ENCODE results near the gene NTRK3.

NTRK3 gene

DNA sequence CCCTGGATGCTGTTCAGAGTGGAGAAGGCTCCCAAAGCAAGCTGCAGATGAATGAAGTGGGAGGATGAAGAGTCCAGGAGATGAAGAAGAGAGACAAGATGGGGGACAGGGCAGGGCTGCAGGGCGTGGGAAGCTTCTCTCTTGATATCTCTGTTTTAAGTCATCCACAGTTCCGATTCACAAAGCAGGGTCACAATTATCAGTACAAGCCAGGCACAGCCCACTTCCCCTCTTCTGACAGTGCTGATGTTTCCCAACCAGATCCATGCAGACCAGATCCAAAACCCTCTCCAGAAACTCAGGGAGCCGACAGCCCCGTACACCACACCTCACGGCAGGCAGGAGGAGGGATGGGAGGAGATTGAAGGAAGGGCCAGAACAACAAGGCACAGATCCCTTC lies 31.1 kb downstream of the NTRK3 start:
- FAIRE-seq, result no peak

- no peak for FAIRE-seq
These were observed 33.5 kb downstream of the NTRK3 start for GRCh38 chr15:88223084-88223483.

DNA sequence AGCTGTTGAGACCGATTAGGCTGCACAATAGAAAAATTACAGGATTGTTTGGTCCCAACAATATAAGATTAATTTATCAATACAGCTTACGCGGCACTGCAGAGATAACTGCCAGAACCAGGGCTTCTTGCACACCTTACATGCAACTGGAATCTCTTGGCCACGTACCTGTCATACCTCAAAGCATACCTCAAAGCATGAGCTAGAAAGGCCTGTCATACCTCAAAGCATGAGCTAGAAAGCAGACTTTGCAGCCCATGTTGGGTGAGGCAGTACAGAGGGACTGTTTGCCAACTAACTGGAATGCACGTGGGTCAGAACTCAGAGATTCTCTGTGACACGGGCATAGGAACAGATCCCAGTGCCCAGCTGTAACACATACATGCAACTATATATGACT lies 34.7 kb downstream of the NTRK3 start:
- no peak for FAIRE-seq

- FAIRE-seq, result no peak
These were observed 35.9 kb downstream of the NTRK3 start for GRCh38 chr15:88220443-88221335.

- no peak for FAIRE-seq
These were observed 36.9 kb downstream of the NTRK3 start for GRCh38 chr15:88219623-88220022.

- FAIRE-seq, result no peak
These were observed 37.9 kb downstream of the NTRK3 start for GRCh38 chr15:88218557-88219221.

DNA sequence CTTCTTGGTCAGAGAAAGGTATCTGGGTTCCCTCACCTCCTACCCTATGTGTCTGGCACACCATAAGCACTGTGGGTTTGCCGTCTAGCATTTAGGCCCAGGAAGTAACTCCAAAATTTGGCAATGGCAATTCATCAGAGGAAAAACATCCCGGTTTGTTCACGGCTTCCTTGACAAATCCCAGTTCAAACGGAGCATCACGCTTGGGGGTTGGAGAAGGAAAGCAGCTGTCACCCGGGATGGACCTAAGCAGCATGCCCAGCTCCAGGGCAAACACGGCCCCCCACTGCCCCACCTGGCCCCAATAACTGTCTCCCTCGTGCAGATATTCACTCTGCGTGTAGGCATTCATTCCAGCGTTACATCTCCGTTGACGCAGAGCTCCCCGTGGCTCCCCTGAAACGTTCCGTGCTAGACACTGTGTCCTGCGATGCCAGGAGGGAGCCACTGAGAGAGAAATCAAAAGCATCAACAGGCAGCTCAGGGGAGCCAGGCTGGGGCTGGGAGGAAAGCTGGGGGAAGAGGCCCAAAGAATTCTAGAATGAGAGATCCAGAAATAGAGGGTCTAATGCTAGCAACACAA lies 41.4 kb downstream of the NTRK3 start:
- no peak for FAIRE-seq

DNA sequence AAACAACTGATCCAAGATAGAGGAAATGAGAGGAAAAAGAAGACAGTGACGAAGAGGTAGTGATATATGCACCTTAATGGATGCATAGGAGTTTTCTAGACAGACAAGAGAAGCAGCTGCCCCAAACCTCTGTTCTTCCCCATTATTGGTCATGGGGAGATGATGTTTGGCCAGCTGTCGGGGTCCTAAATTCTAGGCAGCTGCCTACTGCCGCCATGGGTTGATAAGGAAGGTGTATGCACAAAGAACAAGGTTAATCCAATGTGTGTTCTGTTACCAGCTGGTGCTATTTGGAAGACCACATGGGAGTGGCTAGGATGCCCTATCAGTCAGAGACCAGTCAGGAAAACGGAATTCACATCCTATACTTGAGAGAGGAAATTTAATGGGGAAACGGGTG lies 47.4 kb downstream of the NTRK3 start:
- FAIRE-seq, result no peak

DNA sequence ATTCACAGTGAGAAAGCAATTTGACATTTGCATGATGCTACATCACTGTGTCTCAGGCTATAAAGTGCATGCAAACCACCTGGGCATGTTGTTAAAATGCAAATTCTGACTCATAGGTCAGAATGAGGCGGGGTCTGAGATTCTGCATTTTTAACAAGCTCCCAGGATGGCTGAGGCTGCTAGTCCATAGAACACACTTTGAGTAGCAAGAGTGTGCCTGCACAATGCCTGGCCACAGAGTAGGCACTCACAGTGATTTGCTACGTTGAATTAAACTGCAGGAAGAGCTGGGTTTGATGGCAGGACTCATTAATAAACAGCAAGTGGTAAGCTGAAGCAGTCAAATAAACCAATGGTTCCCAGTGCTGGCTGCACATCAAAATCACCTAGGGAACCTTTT lies 48.1 kb downstream of the NTRK3 start:
- no peak for FAIRE-seq

DNA sequence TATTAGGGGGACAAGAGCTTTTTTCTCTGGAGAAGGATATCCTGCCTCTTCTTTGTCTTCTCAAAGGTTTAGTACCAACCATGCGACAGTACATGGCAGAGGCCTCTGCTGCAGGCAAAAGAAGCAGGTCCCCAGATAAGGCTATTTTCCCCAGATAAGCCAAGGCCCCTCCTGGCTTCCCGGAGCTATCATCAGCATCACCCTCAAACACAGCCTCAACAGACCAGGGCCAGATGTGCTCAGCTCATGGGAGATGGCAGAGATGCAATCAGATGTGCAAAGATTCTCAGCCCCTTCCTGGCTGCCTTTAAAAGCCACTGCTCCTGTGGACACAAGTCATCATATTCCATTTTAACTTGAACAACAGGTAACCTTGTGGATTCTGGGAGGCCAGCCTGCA lies 49.0 kb downstream of the NTRK3 start:
- FAIRE-seq, result no peak

- FAIRE-seq, result no peak
These were observed 52.0 kb downstream of the NTRK3 start for GRCh38 chr15:88204584-88204983.

DNA sequence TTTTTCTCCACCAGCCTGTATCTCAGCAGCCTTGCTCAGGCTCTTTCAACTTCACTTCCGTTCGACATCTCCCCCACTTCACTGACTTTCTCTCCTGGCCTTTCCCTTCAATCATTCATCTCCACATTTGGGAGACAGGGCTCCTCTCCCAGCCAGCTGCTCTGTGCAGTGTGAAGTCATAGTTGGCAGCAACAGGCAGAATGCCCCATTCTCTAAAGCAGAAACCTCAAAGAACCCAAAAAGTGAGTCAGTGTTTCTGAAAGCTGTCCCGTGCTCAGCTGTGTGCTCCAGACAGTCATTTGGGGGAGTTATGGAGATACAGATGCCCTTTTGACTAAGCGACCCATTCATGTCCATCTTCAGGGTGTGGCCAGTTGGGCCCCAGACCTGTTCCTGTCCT lies 54.3 kb downstream of the NTRK3 start:
- FAIRE-seq, result no peak

DNA sequence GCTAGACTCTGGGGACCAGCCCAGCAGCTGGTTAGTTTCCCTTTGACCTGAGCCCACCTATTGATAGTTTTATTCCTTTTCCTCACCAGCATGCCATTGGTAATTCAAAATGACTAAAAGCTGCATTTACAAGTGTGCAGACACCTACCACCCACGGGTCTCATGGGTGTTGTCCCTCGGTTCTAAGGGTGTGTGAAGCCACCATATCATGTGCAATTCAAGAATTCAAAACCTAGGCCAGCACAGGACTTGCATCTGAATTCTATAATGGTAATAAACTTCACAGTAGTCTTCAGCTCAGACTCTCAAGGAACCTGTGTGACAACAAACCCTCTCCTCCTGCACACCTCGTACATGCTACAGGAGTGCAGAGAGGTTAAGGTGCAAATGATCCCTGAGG lies 55.3 kb downstream of the NTRK3 start:
- no peak for FAIRE-seq

GRCh38 chr15:88196961-88197360 lies 59.6 kb downstream of the NTRK3 start:
- FAIRE-seq, result no peak

DNA sequence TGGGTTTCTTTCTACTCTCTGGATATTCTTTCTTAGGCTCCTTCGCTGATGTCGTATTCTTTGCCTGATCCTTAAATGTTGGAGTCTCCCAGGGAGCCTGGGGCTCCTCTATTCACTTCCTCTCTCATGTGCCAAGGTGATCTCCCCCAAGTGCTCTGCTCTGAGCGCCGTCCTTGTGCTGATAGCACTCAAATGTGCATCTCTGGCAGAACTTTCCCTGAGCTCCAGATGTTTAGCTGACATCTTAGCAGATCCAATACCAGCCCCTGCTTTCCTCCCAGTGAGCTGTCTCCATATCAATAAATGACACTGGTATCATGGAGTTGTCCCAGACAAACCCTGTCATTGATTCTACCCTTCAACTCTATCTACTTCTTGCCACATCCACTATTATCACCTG lies 62.4 kb downstream of the NTRK3 start:
- FAIRE-seq, result no peak

- no peak for FAIRE-seq
These were observed 63.1 kb downstream of the NTRK3 start for GRCh38 chr15:88193415-88193814.

- no peak for FAIRE-seq
These were observed 64.8 kb downstream of the NTRK3 start for GRCh38 chr15:88191812-88192165.

- no peak for FAIRE-seq
These were observed 66.3 kb downstream of the NTRK3 start for GRCh38 chr15:88190232-88190631.

DNA sequence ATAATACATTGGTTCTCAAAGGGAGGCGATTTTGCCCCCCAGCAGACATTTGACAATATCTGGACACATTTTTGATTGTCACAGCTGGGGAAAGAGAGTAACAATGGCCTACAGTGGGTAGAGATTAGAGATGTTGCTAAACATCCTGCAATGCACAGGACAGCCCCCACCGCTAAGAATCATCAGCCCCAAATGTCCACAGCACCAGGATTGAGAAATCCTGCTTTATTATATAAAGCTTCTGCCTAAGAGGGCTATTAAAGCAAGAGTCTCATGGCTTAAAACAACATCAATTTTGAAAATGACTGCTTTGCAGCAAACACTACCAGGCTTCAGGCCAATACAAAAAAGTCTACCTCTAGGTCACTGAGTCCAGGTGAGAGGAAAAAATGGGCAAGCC lies 68.2 kb downstream of the NTRK3 start:
- no peak for FAIRE-seq

GRCh38 chr15:88187195-88187594 lies 69.3 kb downstream of the NTRK3 start:
- no peak for FAIRE-seq

DNA sequence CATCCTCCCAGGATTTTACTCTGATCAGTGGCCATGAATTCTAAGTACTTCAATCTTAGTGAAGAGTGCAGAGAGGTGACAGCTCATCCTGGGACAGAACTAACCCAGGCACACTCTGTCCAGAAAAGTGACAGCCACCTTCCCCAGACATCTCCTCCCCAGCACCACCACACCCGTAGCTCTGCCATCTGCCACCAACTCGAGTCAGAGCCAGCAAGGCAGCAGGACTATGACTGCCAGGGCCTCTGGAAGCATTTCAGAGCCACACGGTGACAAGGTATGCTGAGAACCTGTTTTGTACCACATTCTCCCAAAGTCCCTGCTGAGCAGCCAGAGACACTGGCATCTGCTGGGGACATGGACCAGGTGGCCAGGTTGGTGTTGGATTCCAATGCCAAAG lies 71.0 kb downstream of the NTRK3 start:
- FAIRE-seq, result no peak

DNA sequence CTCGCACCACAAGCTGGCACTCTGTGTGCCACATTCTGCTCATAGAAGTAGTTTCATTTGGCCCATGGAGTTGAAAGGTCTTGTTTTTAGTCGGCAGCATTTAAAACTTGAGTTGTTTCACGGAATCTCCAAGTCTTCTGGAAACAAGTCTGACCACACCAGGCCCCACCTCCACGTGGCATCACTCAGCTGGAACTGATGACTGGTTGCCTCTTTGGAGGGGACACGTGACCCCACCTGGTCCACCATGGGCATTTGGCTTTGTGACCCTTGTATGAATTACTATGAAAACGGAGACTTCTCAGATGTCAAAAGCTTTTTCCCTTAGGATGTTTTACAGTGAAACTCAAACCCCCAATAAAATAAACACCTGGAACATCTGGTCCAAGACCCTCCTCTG lies 74.9 kb downstream of the NTRK3 start:
- no peak for FAIRE-seq

DNA sequence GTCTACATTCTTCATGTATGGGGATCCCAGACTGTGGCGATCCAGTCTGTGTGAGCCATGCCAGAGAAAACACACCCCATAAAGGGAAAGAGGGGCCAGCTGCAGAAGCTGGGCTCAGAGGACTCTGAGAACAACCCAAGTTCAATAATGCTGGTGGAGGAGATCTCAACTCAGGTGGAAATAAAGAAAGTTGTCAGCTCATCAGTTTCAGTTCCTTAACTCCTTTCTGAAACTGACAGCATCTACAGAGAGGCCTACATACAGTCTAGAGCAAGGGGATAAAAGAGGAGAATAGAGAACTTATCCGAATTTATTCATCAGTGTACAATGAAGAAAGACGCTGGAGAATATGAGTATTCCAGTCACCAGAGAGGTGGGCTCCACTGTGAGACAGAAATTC lies 77.0 kb downstream of the NTRK3 start:
- no peak for FAIRE-seq

DNA sequence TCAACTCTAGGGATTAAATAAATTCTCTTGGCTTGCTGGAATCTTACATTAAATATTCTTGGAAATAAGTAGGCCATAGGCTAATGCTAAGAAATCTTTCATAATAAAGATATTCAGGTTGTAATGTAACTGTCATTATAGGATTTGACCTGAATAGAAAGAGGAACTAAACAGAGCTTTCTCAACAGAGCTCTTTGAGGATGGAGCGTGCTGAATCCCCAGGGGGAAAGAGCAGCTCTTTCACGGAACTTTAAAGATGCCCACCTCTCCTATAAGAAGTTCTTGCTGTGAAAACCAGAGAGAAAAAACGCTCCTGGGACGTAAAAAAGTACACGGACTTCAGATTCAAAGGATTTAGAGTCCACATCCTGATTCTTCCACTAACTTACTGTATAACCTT lies 77.9 kb downstream of the NTRK3 start:
- FAIRE-seq, result no peak
